Measurements from ENCODE around the gene COX6B2. TPM values are rescaled to one million over a fixed set of nuclear protein-coding genes. Genes with fewer than 3 reads are reported as not detected.

The COX6B2 gene
- total RNA-seq, 2 experiments from 2014 or later, result 0.28 TPM; not detected in 1

GRCh38 chr19:55379174-55379573 is 24.7 kb upstream of the COX6B2 start:
- Mint-ChIP-seq H3K36me3 (ENCODE audit: low read depth) (no peaks in the 10 kb centered on the region), H3K27me3 (peaks cover 4% of the 10 kb centered on the region), H3K4me3 (no peak overlapping the region), H3K4me1 (ENCODE audit: low read depth) (peaks cover 18% of the 10 kb centered on the region), H3K27ac (no peak overlapping the region), H3K9me3 (no peaks in the 10 kb centered on the region)
- Histone ChIP-seq H3K36me3 (ENCODE audit: insufficient read depth, low read length) (no peaks in the 10 kb centered on the region), H3K4me1 (ENCODE audit: insufficient read depth, low read length) (peaks cover 13% of the 10 kb centered on the region), H3K9me3 (ENCODE audit: control insufficient read depth in 1 of 2, insufficient read depth in 1 of 2, low read length in 2 of 2) (peaks cover 0 to under 1% of the 10 kb centered on the region in 2 experiments), H3K27ac (ENCODE audit: low read depth in 1 of 2, low read length in 2 of 2) (no peak overlapping the region), H3K27me3 (ENCODE audit: control insufficient read depth in 1 of 2, insufficient read depth in 2 of 2, low read length in 2 of 2) (peaks cover 9 to 20% of the 10 kb centered on the region in 2 experiments), H3K4me3 (ENCODE audit: low read length) (no peak overlapping the region)
- intact Hi-C loops (cut with DNase I, micrococcal nuclease), result no loop called here
- CTCF ChIA-PET, result no interaction called here
- ATAC-seq (ENCODE audit: poor library complexity), result no peak
- POLR2A ChIA-PET, result no interaction called here
- no peak for DNase-seq
- no peak for TF ChIP-seq CTCF (IDR thresholded peaks at IDR 0.05)

GRCh38 chr19:55377356-55378131 is 23.0 kb upstream of the COX6B2 start:
- Histone ChIP-seq H3K4me1 (ENCODE audit: insufficient read depth, low read length) (peaks cover 3% of the 10 kb centered on the region), H3K27me3 (ENCODE audit: control insufficient read depth in 1 of 2, insufficient read depth in 2 of 2, low read length in 2 of 2) (peaks cover 25 to 36% of the 10 kb centered on the region in 2 experiments), H3K36me3 (ENCODE audit: insufficient read depth, low read length) (no peaks in the 10 kb centered on the region), H3K4me3 (ENCODE audit: low read length) (no peak overlapping the region), H3K27ac (ENCODE audit: low read depth in 1 of 2, low read length in 2 of 2) (no peak overlapping the region), H3K9me3 (ENCODE audit: control insufficient read depth in 1 of 2, insufficient read depth in 1 of 2, low read length in 2 of 2) (peaks cover 0 to 10% of the 10 kb centered on the region in 2 experiments)
- H3K4me3 Mint-ChIP-seq, result no peak overlapping the region
- no peak overlapping the region for H3K27ac Mint-ChIP-seq
- ChIA-PET CTCF (no interaction called here), POLR2A (no interaction called here)
- no peaks in the 10 kb centered on the region for H3K9me3 Mint-ChIP-seq
- ATAC-seq (ENCODE audit: poor library complexity) (no peak), DNase-seq (no peak)
- no peak for TF ChIP-seq CTCF (IDR thresholded peaks at IDR 0.05)
- H3K36me3 Mint-ChIP-seq (ENCODE audit: low read depth), result no peaks in the 10 kb centered on the region
- peaks cover 11% of the 10 kb centered on the region for H3K4me1 Mint-ChIP-seq (ENCODE audit: low read depth)
- H3K27me3 Mint-ChIP-seq, result peaks cover 13% of the 10 kb centered on the region
- intact Hi-C loops (cut with DNase I, micrococcal nuclease), result no loop called here

GRCh38 chr19:55376241-55376933 is 21.9 kb upstream of the COX6B2 start, which contains the start of gene TMEM190:
Gene TMEM190, plus strand, starts transcription at chr19:55376826. Its CDS starts 28 bp downstream, at chr19:55376854.
- Histone ChIP-seq H3K27me3 (ENCODE audit: control insufficient read depth in 1 of 2, insufficient read depth in 2 of 2, low read length in 2 of 2) (peaks cover 35 to 45% of the 10 kb centered on the region in 2 experiments), H3K27ac (ENCODE audit: low read depth in 1 of 2, low read length in 2 of 2) (no peak within 1 kb of the TSS), H3K36me3 (ENCODE audit: insufficient read depth, low read length) (no peaks in the 10 kb centered on the region), H3K4me3 (ENCODE audit: low read length) (no peak within 1 kb of the TSS), H3K4me1 (ENCODE audit: insufficient read depth, low read length) (no peaks in the 10 kb centered on the region), H3K9me3 (ENCODE audit: control insufficient read depth in 1 of 2, insufficient read depth in 1 of 2, low read length in 2 of 2) (peaks cover 0 to 15% of the 10 kb centered on the region in 2 experiments)
- Mint-ChIP-seq H3K4me3 (no peak within 1 kb of the TSS), H3K4me1 (ENCODE audit: low read depth) (peaks cover under 1% of the 10 kb centered on the region), H3K36me3 (ENCODE audit: low read depth) (no peaks in the 10 kb centered on the region), H3K27ac (no peak within 1 kb of the TSS), H3K27me3 (peaks cover 24% of the 10 kb centered on the region), H3K9me3 (no peaks in the 10 kb centered on the region)
- intact Hi-C loops (cut with DNase I, micrococcal nuclease), result no loop called here
- ATAC-seq (ENCODE audit: poor library complexity), result no peak
- CTCF ChIA-PET, result no interaction called here
- POLR2A ChIA-PET, result interaction anchor here (1.2 kb wide), 1 partner anchor 37 kb away, joined by 4 read pairs; the partner anchor contains the start of gene KMT5C
- no peak for DNase-seq
- TF ChIP-seq CTCF (IDR thresholded peaks at IDR 0.05), result no peak

Data from CD4-positive, alpha-beta T cell (primary cell).